Heart left ventricle (tissue), 13 donors: ENCODE measurements around the gene LKAAEAR1.
"Not testable (repeated sequence)": the region's sequence is repeated elsewhere in the genome, so short reads cannot be mapped to it uniquely, and the experiment has no call there.

Experiments used
- CTCF ChIP-seq, 12 donors: fragments of 200-600 bp; sonication (generic) in 4 of 12; IDR thresholded peaks; one replicate each; pipeline versions ENCODE4 v1.5.0 to v1.8.0; 2018 to 2022; ENCODE audit warnings: antibody characterized with exemption in 12 of 12, mild to moderate bottlenecking in 5 of 12
- POLR2A ChIP-seq, 2 donors: fragments of 450-650 bp; IDR thresholded peaks; one replicate each; pipeline ENCODE4 v1.6.1; 2017; ENCODE audit warnings: antibody characterized with exemption in 2 of 2, mild to moderate bottlenecking in 2 of 2, moderate library complexity in 2 of 2
- donor health status: ischemic (EF 13 %, LVEDD 7.1; RV severe dilation, severe dysfunction).
- donor health status: DM: no; HTN: yes; CAD: no.
- donor health status: DM: no; HTN: no; CAD: no.
- donor health status: ischemic (EF 25% LVEDD 6.9; RV normal size, moderate dysfunction).
- donor health status: ischemic (EF 25% LVEDD 5.7; RV mildly dilated, moderate dysfunction).
- donor health status: ischemic (EF 35%, LVEDD 5.7; RV mildly dilated, moderate dysfunction).
- donor health status: nonischemic (EF 11% LVEDD 7.7; RV severe dilation, severe dysfunction).
- donor health status: DM: yes; HTN: yes; CAD: no.
- donor health status: PGD.
- donor health status: ischemic (EF 29% LVEDD 5.4; RV normal size, mild dysfunction).
- donor health status: nonischemic (EF 23%, LVEDD 6.1; RV moderate dilation, normal function).

- TF ChIP-seq POLR2A, CTCF (IDR thresholded peaks at IDR 0.05): not testable (repeated sequence)
These were observed 4.4 kb upstream of the LKAAEAR1 start for GRCh38 chr20:64088586-64088985.
